Lower leg skin (tissue), 3 donors: ENCODE measurements around the gene TANC1.

Experiments used
- POLR2A ChIP-seq, 2 donors: fragments of 450-650 bp; IDR thresholded peaks; one replicate each; pipeline ENCODE4 v1.6.1; 2016 to 2017; ENCODE audit warnings: antibody characterized with exemption in 2 of 2, mild to moderate bottlenecking in 1 of 2, moderate library complexity in 1 of 2
- TF ChIP-seq, protein P1 (sequence below), 3 donors: fragments of 450-650 bp; IDR thresholded peaks; one replicate each; pipeline ENCODE4 v1.5.1; 2016; ENCODE audit warnings: antibody characterized with exemption in 3 of 3, mild to moderate bottlenecking in 3 of 3, moderate library complexity in 2 of 3

DNA sequence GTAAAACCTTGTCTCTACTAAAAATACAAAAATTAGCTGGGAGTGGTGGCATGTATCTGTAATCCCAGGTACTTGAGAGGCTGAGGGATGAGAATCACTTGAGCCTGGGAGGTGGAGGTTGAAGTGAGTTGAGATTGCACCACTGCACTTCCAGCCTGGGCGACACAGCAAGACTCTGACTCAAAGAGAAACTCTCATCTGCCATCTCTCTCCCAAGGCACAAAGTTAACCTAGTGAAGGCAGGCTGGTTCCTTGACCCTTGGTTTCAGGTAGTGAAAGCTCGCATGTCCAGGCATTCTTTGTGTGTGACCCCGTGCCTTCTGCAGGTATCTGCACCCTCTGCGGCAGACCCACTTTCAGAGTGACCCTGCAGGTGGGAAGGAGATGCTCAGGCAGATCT, 218.0 kb downstream of the TANC1 start:
- TF ChIP-seq, protein P1, sequence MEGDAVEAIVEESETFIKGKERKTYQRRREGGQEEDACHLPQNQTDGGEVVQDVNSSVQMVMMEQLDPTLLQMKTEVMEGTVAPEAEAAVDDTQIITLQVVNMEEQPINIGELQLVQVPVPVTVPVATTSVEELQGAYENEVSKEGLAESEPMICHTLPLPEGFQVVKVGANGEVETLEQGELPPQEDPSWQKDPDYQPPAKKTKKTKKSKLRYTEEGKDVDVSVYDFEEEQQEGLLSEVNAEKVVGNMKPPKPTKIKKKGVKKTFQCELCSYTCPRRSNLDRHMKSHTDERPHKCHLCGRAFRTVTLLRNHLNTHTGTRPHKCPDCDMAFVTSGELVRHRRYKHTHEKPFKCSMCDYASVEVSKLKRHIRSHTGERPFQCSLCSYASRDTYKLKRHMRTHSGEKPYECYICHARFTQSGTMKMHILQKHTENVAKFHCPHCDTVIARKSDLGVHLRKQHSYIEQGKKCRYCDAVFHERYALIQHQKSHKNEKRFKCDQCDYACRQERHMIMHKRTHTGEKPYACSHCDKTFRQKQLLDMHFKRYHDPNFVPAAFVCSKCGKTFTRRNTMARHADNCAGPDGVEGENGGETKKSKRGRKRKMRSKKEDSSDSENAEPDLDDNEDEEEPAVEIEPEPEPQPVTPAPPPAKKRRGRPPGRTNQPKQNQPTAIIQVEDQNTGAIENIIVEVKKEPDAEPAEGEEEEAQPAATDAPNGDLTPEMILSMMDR (IDR thresholded peaks at IDR 0.05) = no peak
- no peak for TF ChIP-seq POLR2A (IDR thresholded peaks at IDR 0.05)
